Endothelial cell of hepatic sinusoid (primary cell): ENCODE results near the gene PAX8.

Experiments
- in situ Hi-C: cut with HindIII; loops from 2 replicates; pipeline ENCODE4 v1.10.0; 2017; ENCODE audit warnings: low sequenced_read_pairs

The PAX8 gene

GRCh38 chr2:113172721-113173541 lies 105.8 kb downstream of the PAX8 start:
- in situ Hi-C loops, result no loop called here

GRCh38 chr2:113171334-113172075 lies 107.2 kb downstream of the PAX8 start:
- in situ Hi-C loops, result no loop called here

GRCh38 chr2:113169586-113169985 lies 109.1 kb downstream of the PAX8 start:
- in situ Hi-C loops, result no loop called here

- in situ Hi-C loops, result no loop called here
Observed at GRCh38 chr2:113169002-113169530, 109.7 kb downstream of the PAX8 start.

- in situ Hi-C loops, result no loop called here
Observed at GRCh38 chr2:113167962-113168340, 110.8 kb downstream of the PAX8 start.

- in situ Hi-C loops, result no loop called here
Observed at GRCh38 chr2:113167115-113167932, 111.4 kb downstream of the PAX8 start.

- in situ Hi-C loops, result no loop called here
Observed at GRCh38 chr2:113166187-113166645, 112.5 kb downstream of the PAX8 start.
